HCT116 (cell line): Measurements from ENCODE around the gene IYD.

Experiments
- CEBPB ChIP-seq: IDR thresholded peaks from 2 replicates; pipeline ENCODE4 v1.6.1; 2012; ENCODE audit warnings: low read depth
- CTCF ChIP-seq, 3 experiments: fragments of 200-600 bp in 1 of 3; sonication (generic) in 1 of 3; IDR thresholded peaks in 2 of 3; conservative IDR thresholded peaks in 1 of 3; 2 replicates each; pipeline ENCODE4 v1.5.1; 2012 to 2017; ENCODE audit warnings: low read depth in 2 of 3, low read length in 2 of 3, antibody characterized with exemption in 1 of 3, borderline replicate concordance in 1 of 3, control low read depth in 1 of 3, mild to moderate bottlenecking in 1 of 3, mixed read lengths in 1 of 3, mixed run types in 1 of 3, moderate library complexity in 1 of 3; ENCODE audit not compliant: insufficient read depth in 1 of 3
- YY1 ChIP-seq: IDR thresholded peaks from 2 replicates; pipeline ENCODE4 v1.6.1; 2011; ENCODE audit warnings: low read length, low read depth, moderate library complexity, mild to moderate bottlenecking; ENCODE audit not compliant: insufficient replicate concordance; ENCODE audit errors: extremely low read depth

GRCh38 chr6:150409576-150410066 lies 40.8 kb downstream of the IYD start:
- no peak for TF ChIP-seq YY1
- TF ChIP-seq CTCF (IDR thresholded peaks at IDR 0.05 in 2 of 3, conservative IDR thresholded peaks at IDR 0.05 in 1 of 3; ENCODE audit: borderline replicate concordance in 1 of 3, insufficient read depth in 1 of 3, low read depth in 2 of 3, low read length in 2 of 3): no peak
- no peak for TF ChIP-seq CEBPB
